Gastrocnemius medialis (tissue), 4 donors: Measurements from ENCODE around the gene CNKSR3.

ENCODE experiments used
- POLR2A ChIP-seq, 2 donors: fragments of 450-650 bp; IDR thresholded peaks; one replicate each; pipeline ENCODE4 v1.6.1; 2017; ENCODE audit warnings: antibody characterized with exemption in 2 of 2, mild to moderate bottlenecking in 2 of 2, moderate library complexity in 2 of 2
- TF ChIP-seq, protein P1 (sequence below), 5 experiments: fragments of 450-650 bp in 3 of 5; fragments of 200-600 bp in 2 of 5; sonication (generic) in 2 of 5; IDR thresholded peaks in 4 of 5; conservative IDR thresholded peaks in 1 of 5; 1 replicate in 4 of 5; 2 replicates in 1 of 5; pipeline ENCODE4 v1.5.1; 2016 to 2019; ENCODE audit warnings: antibody characterized with exemption in 5 of 5, mild to moderate bottlenecking in 3 of 5, moderate library complexity in 3 of 5

DNA sequence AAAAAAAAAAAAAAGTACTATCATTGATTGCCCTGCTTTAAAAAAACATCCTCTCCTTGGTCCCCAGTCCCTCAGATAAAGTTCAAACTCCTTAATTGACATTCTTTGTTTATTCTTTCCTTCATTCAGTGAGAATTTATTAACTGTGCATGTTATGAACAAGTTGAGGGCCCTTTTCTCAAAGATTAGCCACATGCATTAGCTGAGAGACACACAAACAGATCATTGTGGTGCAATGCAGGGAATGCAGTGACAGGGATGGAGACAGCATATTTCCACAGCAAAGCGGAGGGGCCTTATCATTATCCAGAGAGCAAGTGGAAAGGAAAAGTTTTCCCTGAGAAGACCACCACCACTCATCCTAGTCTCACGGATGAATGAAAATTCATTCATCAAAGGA, 132.0 kb downstream of the CNKSR3 start:
- TF ChIP-seq, protein P1, sequence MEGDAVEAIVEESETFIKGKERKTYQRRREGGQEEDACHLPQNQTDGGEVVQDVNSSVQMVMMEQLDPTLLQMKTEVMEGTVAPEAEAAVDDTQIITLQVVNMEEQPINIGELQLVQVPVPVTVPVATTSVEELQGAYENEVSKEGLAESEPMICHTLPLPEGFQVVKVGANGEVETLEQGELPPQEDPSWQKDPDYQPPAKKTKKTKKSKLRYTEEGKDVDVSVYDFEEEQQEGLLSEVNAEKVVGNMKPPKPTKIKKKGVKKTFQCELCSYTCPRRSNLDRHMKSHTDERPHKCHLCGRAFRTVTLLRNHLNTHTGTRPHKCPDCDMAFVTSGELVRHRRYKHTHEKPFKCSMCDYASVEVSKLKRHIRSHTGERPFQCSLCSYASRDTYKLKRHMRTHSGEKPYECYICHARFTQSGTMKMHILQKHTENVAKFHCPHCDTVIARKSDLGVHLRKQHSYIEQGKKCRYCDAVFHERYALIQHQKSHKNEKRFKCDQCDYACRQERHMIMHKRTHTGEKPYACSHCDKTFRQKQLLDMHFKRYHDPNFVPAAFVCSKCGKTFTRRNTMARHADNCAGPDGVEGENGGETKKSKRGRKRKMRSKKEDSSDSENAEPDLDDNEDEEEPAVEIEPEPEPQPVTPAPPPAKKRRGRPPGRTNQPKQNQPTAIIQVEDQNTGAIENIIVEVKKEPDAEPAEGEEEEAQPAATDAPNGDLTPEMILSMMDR (IDR thresholded peaks at IDR 0.05 in 4 of 5, conservative IDR thresholded peaks at IDR 0.05 in 1 of 5): no peak
- no peak for TF ChIP-seq POLR2A (IDR thresholded peaks at IDR 0.05)
